ENCODE data around the gene TLNRD1. TPM values are rescaled to one million over a fixed set of nuclear protein-coding genes. Genes with fewer than 3 reads are reported as not detected.

The TLNRD1 gene
- total RNA-seq, 4 donors from 2014 or later: 11.8 to 25.5 (median 19.4) TPM

DNA sequence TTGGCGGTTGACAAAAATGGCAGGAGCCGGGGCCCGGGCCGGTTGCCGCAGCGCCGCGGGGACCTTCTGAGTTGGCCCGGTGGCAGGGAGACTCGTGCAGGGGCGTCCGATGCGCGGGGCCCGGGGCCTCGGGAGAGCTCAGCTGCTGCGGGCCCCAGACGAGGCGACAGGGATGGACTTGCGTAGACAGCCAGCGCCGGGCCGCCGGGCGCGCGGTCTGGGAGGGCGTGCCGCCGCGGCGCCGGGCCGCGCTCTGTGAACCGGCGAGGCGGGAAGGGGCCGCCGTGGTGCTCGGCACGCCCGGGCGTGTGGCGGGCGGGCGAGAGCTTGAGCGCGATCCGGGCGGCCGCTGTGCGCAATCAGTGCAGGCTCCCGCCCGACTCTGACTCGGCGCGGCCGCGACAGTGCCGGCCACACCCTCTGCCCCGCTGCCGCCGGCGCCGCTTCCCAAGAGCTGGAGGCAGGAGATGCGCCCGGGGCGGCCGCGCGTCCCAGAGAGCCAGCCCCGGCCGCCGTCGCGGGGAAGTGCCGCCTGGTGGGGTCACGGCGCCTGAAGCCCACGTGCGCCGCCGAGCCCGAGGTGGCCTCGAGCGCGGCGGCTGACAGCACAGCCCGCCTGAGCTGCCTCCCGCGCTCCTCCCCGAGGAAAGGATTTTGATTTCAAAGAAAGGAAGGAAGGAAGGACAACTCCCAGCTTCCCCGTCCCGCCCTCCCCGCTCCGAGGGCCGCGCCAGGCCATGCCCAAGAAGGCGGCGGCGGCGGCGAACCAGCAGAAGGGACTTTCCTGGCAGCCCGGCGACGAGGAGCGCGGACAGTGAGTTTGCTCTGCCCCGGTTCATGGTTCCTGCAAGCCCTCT lies 657 bp downstream of the TLNRD1 start:
- WGBS, 2 donors: 0 to 2% methylated on average over 3 to 36 of the region's 110 CpGs
- H3K4me1 ChIP-seq: peaks cover 5 to 16% of the 10 kb centered on the region in 2 donors
- peak; percentile 42 to 50 for DNase-seq
- TF ChIP-seq POLR2A (IDR thresholded peaks at IDR 0.05): peak in 1 of 2 donors; percentile 15
- TF ChIP-seq, protein P1, sequence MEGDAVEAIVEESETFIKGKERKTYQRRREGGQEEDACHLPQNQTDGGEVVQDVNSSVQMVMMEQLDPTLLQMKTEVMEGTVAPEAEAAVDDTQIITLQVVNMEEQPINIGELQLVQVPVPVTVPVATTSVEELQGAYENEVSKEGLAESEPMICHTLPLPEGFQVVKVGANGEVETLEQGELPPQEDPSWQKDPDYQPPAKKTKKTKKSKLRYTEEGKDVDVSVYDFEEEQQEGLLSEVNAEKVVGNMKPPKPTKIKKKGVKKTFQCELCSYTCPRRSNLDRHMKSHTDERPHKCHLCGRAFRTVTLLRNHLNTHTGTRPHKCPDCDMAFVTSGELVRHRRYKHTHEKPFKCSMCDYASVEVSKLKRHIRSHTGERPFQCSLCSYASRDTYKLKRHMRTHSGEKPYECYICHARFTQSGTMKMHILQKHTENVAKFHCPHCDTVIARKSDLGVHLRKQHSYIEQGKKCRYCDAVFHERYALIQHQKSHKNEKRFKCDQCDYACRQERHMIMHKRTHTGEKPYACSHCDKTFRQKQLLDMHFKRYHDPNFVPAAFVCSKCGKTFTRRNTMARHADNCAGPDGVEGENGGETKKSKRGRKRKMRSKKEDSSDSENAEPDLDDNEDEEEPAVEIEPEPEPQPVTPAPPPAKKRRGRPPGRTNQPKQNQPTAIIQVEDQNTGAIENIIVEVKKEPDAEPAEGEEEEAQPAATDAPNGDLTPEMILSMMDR (IDR thresholded peaks at IDR 0.05): no peak
- peaks cover 0 to 5% of the 10 kb centered on the region in 2 donors for H3K36me3 ChIP-seq
- intact Hi-C loops (cut with DNase I): no loop called here
- H3K9me3 ChIP-seq: no peaks in the 10 kb centered on the region
- peak overlapping the region; percentile 83 to 96 (median 92) for H3K27ac ChIP-seq
- peak overlapping the region; percentile 13 to 90 (median 87) for H3K4me3 ChIP-seq (replicated peaks in 1 of 3)
- no peaks in the 10 kb centered on the region for H3K27me3 ChIP-seq

DNA sequence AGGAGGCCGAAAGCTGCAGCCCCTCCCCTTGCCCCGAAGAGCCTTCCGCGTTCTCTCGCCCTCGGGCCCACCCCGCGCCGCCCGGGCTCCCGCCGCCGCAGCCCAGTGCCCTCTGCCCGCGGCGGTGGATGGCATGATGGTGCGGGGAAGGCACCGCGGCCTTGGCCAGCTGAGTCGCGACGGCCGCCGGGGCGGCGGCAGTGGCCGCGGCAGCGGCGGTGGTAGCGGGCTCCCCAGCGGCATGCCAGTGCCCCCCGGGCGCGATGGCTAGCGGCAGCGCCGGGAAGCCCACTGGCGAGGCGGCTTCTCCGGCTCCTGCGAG lies 1.2 kb downstream of the TLNRD1 start:
- Histone ChIP-seq H3K4me1 (peaks cover 5 to 16% of the 10 kb centered on the region in 2 donors), H3K27me3 (no peaks in the 10 kb centered on the region), H3K36me3 (peaks cover 0 to 5% of the 10 kb centered on the region in 2 donors), H3K9me3 (no peaks in the 10 kb centered on the region), H3K4me3 (replicated peaks in 1 of 3) (peak overlapping the region; percentile 13 to 90 (median 87)), H3K27ac (peak overlapping the region; percentile 64 to 96 (median 92))
- DNase-seq: no peak
- intact Hi-C loops (cut with DNase I): no loop called here
- 0% methylated on average over 5 of the region's 42 CpGs; no CpG with 5 or more reads in 1 of the 2 donors for WGBS, 2 donors
- no peak for TF ChIP-seq POLR2A (IDR thresholded peaks at IDR 0.05)
- TF ChIP-seq, protein P1 (IDR thresholded peaks at IDR 0.05): no peak

DNA sequence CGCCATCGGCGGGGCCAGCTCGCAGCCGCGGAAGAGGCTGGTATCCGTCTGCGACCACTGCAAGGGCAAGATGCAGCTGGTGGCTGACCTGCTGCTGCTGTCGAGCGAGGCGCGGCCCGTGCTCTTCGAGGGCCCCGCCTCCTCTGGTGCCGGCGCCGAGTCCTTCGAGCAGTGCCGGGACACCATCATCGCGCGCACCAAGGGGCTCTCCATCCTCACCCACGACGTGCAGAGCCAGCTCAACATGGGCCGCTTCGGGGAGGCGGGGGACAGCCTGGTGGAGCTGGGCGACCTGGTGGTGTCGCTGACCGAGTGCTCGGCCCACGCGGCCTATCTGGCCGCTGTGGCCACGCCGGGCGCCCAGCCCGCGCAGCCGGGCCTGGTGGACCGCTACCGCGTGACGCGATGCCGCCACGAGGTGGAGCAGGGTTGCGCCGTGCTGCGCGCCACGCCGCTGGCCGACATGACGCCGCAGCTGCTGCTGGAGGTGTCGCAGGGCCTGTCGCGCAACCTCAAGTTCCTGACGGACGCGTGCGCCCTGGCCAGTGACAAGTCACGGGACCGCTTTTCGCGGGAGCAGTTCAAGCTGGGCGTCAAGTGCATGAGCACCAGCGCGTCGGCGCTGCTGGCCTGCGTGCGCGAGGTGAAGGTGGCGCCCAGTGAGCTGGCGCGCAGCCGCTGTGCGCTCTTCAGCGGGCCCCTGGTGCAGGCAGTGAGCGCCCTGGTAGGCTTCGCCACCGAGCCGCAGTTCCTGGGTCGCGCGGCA lies 1.8 kb downstream of the TLNRD1 start:
- peak overlapping the region in 2 of 3 donors; percentile 13 to 90 for H3K4me3 ChIP-seq (replicated peaks in 1 of 3)
- H3K4me1 ChIP-seq: peaks cover 5 to 16% of the 10 kb centered on the region in 2 donors
- TF ChIP-seq, protein P1 (IDR thresholded peaks at IDR 0.05): no peak
- TF ChIP-seq POLR2A (IDR thresholded peaks at IDR 0.05): no peak
- H3K27me3 ChIP-seq: no peaks in the 10 kb centered on the region
- H3K27ac ChIP-seq: peak overlapping the region in 2 of 3 donors; percentile 64 to 96
- intact Hi-C loops (cut with DNase I): no loop called here
- 84 to 94% methylated on average over 6 to 19 of the region's 89 CpGs for WGBS, 2 donors
- no peak for DNase-seq
- no peaks in the 10 kb centered on the region for H3K9me3 ChIP-seq
- H3K36me3 ChIP-seq: peaks cover 0 to 5% of the 10 kb centered on the region in 2 donors

DNA sequence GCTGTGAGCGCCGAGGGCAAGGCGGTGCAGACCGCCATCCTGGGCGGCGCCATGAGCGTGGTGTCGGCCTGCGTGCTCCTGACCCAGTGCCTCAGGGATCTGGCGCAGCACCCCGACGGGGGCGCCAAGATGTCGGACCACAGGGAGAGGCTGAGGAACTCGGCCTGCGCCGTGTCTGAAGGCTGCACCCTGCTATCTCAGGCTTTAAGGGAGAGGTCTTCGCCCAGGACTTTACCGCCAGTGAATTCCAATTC lies 2.3 kb downstream of the TLNRD1 start:
- no peak overlapping the region for H3K27ac ChIP-seq
- H3K4me3 ChIP-seq (replicated peaks in 1 of 3): peak overlapping the region in 1 of 3 donors; percentile 90
- H3K27me3 ChIP-seq: no peaks in the 10 kb centered on the region
- no peak for DNase-seq
- 89 to 97% methylated on average over 6 to 15 of the region's 19 CpGs for WGBS, 2 donors
- no peaks in the 10 kb centered on the region for H3K9me3 ChIP-seq
- H3K36me3 ChIP-seq: peaks cover 0 to 5% of the 10 kb centered on the region in 2 donors
- peaks cover 5 to 16% of the 10 kb centered on the region in 2 donors for H3K4me1 ChIP-seq
- intact Hi-C loops (cut with DNase I): no loop called here
- TF ChIP-seq, protein P1 (IDR thresholded peaks at IDR 0.05): no peak
- TF ChIP-seq POLR2A (IDR thresholded peaks at IDR 0.05): no peak

DNA sequence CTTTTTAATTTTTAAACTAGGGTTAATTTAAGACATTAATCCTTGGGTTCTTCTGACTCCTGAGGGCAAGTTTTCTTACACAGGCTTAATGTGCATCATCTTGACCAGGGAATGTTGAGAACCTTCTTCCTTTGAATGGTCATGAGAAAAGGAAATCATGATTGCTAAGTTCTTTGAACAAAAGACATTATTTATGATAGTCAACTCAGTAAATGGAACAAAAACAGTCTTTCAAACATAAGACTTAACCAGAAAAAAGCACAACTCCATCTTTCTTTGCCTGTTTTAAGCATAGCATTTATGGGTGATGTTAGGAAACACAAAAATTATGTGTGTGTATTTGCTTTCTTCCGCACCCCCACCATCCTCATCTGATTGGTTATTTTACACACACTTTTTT lies 5.4 kb downstream of the TLNRD1 start:
- Histone ChIP-seq H3K4me1 (peaks cover 0 to 16% of the 10 kb centered on the region in 2 donors), H3K4me3 (replicated peaks in 1 of 3) (no peak overlapping the region), H3K27ac (no peak overlapping the region), H3K27me3 (no peaks in the 10 kb centered on the region), H3K36me3 (peaks cover 0 to 5% of the 10 kb centered on the region in 2 donors), H3K9me3 (no peaks in the 10 kb centered on the region)
- DNase-seq: no peak
- 93 to 94% methylated on average over 1 of the region's 1 CpG for WGBS, 2 donors
- intact Hi-C loops (cut with DNase I): no loop called here
- no peak for TF ChIP-seq POLR2A (IDR thresholded peaks at IDR 0.05)
- TF ChIP-seq, protein P1 (IDR thresholded peaks at IDR 0.05): no peak

Measured in thyroid gland (tissue), 4 donors.